Measurements from ENCODE around the gene HSPA12B. TPM values are rescaled to one million over a fixed set of nuclear protein-coding genes. Genes with fewer than 3 reads are reported as not detected.

The HSPA12B gene
- total RNA-seq, 2 donors from 2014 or later: 1.1 to 1.4 TPM

GRCh38 chr20:3710011-3710466 is 22.4 kb upstream of the HSPA12B start:
- Histone ChIP-seq H3K9me3 (ENCODE audit: control insufficient read depth, low read length) (no peaks in the 10 kb centered on the region), H3K27ac (ENCODE audit: low read depth, low read length) (no peak overlapping the region), H3K4me3 (ENCODE audit: low read length) (no peak overlapping the region), H3K4me1 (ENCODE audit: control insufficient read depth, insufficient read depth, low read length) (no peaks in the 10 kb centered on the region), H3K27me3 (ENCODE audit: control insufficient read depth, insufficient read depth, low read length, poor library complexity, severe bottlenecking) (no peaks in the 10 kb centered on the region), H3K36me3 (ENCODE audit: control insufficient read depth, insufficient read depth, low read length) (no peaks in the 10 kb centered on the region), H3K9ac (ENCODE audit: extremely low read depth, low read length, poor library complexity, severe bottlenecking) (no peak overlapping the region)
- Mint-ChIP-seq H3K4me1 (no peaks in the 10 kb centered on the region), H3K27ac (no peak overlapping the region), H3K9me3 (no peaks in the 10 kb centered on the region), H3K4me3 (no peak overlapping the region), H3K27me3 (ENCODE audit: insufficient read depth) (no peaks in the 10 kb centered on the region), H3K36me3 (ENCODE audit: low read depth) (no peaks in the 10 kb centered on the region)
- TF ChIP-seq, protein P1, sequence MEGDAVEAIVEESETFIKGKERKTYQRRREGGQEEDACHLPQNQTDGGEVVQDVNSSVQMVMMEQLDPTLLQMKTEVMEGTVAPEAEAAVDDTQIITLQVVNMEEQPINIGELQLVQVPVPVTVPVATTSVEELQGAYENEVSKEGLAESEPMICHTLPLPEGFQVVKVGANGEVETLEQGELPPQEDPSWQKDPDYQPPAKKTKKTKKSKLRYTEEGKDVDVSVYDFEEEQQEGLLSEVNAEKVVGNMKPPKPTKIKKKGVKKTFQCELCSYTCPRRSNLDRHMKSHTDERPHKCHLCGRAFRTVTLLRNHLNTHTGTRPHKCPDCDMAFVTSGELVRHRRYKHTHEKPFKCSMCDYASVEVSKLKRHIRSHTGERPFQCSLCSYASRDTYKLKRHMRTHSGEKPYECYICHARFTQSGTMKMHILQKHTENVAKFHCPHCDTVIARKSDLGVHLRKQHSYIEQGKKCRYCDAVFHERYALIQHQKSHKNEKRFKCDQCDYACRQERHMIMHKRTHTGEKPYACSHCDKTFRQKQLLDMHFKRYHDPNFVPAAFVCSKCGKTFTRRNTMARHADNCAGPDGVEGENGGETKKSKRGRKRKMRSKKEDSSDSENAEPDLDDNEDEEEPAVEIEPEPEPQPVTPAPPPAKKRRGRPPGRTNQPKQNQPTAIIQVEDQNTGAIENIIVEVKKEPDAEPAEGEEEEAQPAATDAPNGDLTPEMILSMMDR (conservative IDR thresholded peaks at IDR 0.05): no peak
- WGBS, 2 experiments (ENCODE audit: insufficient coverage in 1 of 2, insufficient read length in 1 of 2): 83 to 92% methylated on average over 2 to 6 of the region's 6 CpGs
- peak; percentile 45 for DNase-seq

GRCh38 chr20:3710703-3711483 is 21.6 kb upstream of the HSPA12B start:
- no peak overlapping the region for H3K27ac ChIP-seq (ENCODE audit: low read depth, low read length)
- H3K27me3 Mint-ChIP-seq (ENCODE audit: insufficient read depth): no peaks in the 10 kb centered on the region
- no peaks in the 10 kb centered on the region for H3K4me1 ChIP-seq (ENCODE audit: control insufficient read depth, insufficient read depth, low read length)
- TF ChIP-seq, protein P1 (conservative IDR thresholded peaks at IDR 0.05): peak; percentile 98
- H3K27me3 ChIP-seq (ENCODE audit: control insufficient read depth, insufficient read depth, low read length, poor library complexity, severe bottlenecking): no peaks in the 10 kb centered on the region
- no peaks in the 10 kb centered on the region for H3K9me3 ChIP-seq (ENCODE audit: control insufficient read depth, low read length)
- H3K36me3 ChIP-seq (ENCODE audit: control insufficient read depth, insufficient read depth, low read length): no peaks in the 10 kb centered on the region
- no peaks in the 10 kb centered on the region for H3K9me3 Mint-ChIP-seq
- no peak overlapping the region for H3K4me3 ChIP-seq (ENCODE audit: low read length)
- H3K4me1 Mint-ChIP-seq: no peaks in the 10 kb centered on the region
- no peak overlapping the region for H3K27ac Mint-ChIP-seq
- DNase-seq: peak; percentile 96
- H3K9ac ChIP-seq (ENCODE audit: extremely low read depth, low read length, poor library complexity, severe bottlenecking): no peak overlapping the region
- no peaks in the 10 kb centered on the region for H3K36me3 Mint-ChIP-seq (ENCODE audit: low read depth)
- WGBS, 2 experiments (ENCODE audit: insufficient coverage in 1 of 2, insufficient read length in 1 of 2): 35 to 52% methylated on average over 13 to 18 of the region's 18 CpGs
- no peak overlapping the region for H3K4me3 Mint-ChIP-seq

DNA sequence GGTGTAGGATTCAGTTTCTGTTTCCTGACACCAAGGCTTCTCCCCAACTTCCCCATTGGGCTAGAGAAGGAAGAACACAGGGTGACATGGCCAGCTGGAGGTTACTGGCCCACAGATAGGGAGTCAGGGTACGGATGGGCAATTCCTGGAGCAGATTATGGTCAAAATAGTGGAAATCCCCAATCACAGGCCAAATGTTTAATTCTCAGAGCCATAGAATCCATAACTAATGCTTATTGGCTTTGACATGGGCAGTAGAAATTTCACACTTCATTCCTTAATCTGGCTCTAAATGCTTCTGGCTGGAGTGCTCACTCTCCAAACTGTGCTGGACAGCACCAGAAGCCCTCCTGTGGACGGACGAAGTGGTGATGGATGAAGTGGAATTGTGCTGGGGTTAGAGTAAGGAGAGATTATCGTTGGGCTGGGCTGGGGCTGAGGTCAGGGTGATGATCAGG is 21.0 kb upstream of the HSPA12B start:
- no peaks in the 10 kb centered on the region for H3K27me3 ChIP-seq (ENCODE audit: control insufficient read depth, insufficient read depth, low read length, poor library complexity, severe bottlenecking)
- H3K36me3 ChIP-seq (ENCODE audit: control insufficient read depth, insufficient read depth, low read length): no peaks in the 10 kb centered on the region
- no peak overlapping the region for H3K27ac ChIP-seq (ENCODE audit: low read depth, low read length)
- H3K4me1 ChIP-seq (ENCODE audit: control insufficient read depth, insufficient read depth, low read length): no peaks in the 10 kb centered on the region
- Mint-ChIP-seq H3K4me1 (no peaks in the 10 kb centered on the region), H3K9me3 (no peaks in the 10 kb centered on the region), H3K4me3 (no peak overlapping the region), H3K27ac (no peak overlapping the region), H3K36me3 (ENCODE audit: low read depth) (no peaks in the 10 kb centered on the region), H3K27me3 (ENCODE audit: insufficient read depth) (no peaks in the 10 kb centered on the region)
- TF ChIP-seq, protein P1 (conservative IDR thresholded peaks at IDR 0.05): no peak
- no peak for DNase-seq
- H3K9me3 ChIP-seq (ENCODE audit: control insufficient read depth, low read length): no peaks in the 10 kb centered on the region
- WGBS, 2 experiments (ENCODE audit: insufficient coverage in 1 of 2, insufficient read length in 1 of 2): 86 to 96% methylated on average over 4 of the region's 4 CpGs
- H3K9ac ChIP-seq (ENCODE audit: extremely low read depth, low read length, poor library complexity, severe bottlenecking): no peak overlapping the region
- H3K4me3 ChIP-seq (ENCODE audit: low read length): no peak overlapping the region

Measured in endodermal cell (in vitro differentiated cells).